Hair follicle dermal papilla cell (primary cell): ENCODE measurements around the gene ZFAND3. TPM values are rescaled to one million over a fixed set of nuclear protein-coding genes. Genes with fewer than 3 reads are reported as not detected.

Source experiments
- small RNA-seq: library from RNA; depleted of rRNA; stranded (forward); fragments of <200 nt; gene quantifications from one replicate; pipeline ENCODE3, GENCODE V24; 2012
- total RNA-seq: library from RNA; depleted of rRNA; stranded (reverse); fragments of >200 nt; gene quantifications from 2 replicates; pipeline ENCODE4 v1.2.3, GENCODE V29; 2012

The ZFAND3 gene
- 27.4 and 31.6 TPM in 2 replicates for total RNA-seq

GRCh38 chr6:37819177-37819801, at the start of gene ZFAND3:
Gene ZFAND3, plus strand, starts transcription at chr6:37819727. Its CDS starts 219 bp downstream, at chr6:37819946.

Small RNAs within 50 kb of the gene (small RNA-seq; reads per million reads assigned to genes)
- gene RN7SL285P: not detected
- gene RNU1-87P: not detected

Other genes starting within 250 kb of the ZFAND3 start
- gene MDGA1, start 121.8 kb upstream of the ZFAND3 start, total RNA-seq: 11.8 and 13.2 TPM in 2 replicates